DMS53 treated with DMSO at 0.1 percent for 48 hours (cell line): ENCODE results near the gene CYSTM1.
A peak's percentile ranks its signal among the peaks of the same experiment; 100 is the strongest.

Source experiments
- DNase-seq: peaks from one replicate; lab custom pipeline; 2025; ENCODE audit not compliant: unreplicated experiment; lab: John Stamatoyannopoulos, UW

CYSTM1 gene

DNA sequence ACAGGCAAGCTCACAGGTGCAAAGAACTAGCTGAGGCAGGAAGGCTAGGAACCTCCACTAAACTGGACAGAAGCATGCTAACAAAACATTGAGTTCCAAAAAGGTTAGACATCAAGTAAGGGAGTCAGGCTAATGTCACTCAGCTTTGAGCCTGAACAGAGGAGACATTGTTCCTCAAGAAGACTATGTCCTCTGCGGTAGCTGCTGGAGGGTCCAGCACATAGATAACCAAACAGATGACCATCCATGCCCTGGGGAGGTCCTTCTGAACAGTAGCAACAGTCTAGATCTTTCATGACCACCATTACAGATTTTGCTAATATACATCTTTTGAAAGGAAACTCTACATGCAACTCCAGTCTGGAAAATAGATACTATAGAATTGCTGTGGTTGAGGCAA is 57.7 kb downstream of the CYSTM1 start:
- DNase-seq, result no peak

DNA sequence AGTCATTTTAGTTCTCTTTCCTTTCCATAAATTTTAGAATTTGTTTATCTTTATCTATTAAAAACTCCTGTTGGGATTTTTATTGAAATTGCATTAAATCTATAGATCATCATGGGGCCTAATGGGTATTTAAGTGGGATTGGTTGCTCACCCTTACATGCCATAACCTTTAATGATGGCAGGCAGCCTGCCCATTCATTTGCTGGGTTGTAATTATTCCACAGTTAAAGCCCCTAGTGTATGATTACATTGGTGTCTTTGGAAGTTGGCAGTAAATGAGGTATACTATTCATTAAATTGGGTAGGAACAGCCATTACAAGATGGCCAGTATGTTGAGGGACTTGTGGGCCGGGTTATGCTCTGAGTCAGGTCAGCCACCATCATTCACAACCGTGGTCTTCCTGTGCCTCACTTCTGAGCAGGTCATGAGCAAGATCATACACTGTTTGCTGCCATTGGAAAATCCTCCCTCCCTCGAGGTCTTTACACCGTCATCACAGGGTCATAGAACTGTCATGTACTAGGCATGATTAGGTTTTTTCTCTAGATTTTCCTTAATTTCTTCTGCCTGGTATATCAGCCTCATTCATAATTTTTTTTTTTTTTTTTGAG is 59.5 kb downstream of the CYSTM1 start:
- no peak for DNase-seq

DNA sequence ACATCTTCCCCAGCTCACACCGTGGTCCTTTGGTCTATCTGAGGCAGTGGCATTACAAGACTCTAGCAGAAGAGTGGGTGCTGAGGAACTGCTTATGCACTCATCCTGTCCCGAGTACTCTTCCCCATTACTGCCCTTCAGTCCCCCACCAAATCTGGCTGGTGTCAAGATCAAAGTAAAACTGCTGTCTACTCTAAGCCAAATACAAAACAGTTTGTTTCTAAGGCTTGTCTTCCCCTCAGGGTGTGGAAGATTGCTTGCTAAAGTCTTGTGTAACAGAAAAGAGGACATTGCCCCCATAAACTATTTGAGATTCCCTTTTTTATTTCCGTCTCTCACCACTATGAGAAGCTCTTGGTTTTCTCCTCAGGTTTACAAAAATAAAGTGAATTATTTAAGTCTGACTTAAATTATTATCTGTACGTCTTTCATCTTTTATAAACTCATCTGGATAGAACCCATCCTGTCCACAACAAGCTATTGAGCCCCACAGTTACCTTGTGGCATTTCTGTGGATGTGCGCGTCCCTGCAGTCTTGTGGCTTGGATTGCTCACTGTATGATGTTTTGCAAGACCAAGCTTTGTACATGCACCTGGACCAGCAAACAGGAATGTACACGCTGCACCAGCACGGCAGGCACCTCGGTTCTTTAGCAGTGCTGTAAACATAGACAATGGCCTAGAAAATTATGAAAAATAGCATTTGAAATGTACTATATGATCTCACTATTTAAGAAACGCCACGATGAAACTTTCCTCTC is 61.0 kb downstream of the CYSTM1 start:
- DNase-seq, result no peak

DNA sequence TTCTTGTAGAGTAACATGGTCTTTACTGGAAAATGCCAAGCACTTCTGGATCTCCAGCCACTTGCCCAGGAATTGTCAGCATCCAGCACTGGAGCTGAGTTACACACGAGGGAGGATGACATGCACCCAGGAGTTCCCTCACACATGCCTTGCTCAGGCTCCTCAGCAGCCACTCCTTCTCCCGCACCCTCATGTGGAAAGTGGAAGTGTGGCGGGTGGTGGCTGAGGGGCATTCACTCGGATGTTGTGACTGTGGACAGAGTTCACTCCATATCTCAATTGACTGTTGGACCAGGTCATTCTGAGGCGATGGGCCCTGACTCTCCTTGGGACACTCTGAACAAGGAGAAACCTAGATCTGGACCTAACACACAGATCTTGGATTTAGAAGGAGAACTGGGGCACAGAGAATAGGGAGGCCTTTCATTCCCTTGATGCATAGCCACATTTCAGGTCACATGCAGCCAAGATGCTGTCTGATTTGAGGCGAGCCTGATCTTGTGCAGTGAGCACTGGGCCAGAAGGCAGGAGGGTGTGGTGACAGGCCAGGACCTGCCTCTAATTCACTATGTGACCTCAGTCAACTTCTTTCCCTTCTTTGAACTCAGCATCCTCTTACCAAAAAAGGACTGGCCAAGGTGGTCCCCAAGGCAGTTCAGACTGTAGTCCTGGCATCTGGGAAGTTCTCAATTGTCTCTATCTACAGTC is 62.1 kb downstream of the CYSTM1 start:
- DNase-seq, result no peak

DNA sequence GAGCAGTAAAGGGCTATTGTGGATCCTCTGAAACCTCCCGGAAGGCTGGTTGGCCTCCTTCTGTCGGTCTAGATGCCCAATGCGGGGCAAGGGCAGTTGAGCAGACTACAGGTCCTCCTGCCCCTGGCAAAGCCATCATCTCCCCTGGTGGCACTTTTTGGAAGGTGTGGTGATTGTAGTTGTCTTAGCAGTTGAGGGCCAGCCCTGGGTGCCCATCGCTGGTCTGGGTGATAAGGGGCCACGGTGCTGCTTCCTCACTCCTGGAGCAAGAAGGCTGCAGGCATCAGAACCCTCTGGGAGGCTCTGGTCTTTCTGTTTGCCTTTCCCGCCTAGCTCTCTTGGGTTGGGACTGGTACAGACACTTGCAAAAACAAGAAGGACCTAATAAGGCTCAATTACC is 63.8 kb downstream of the CYSTM1 start:
- no peak for DNase-seq

DNA sequence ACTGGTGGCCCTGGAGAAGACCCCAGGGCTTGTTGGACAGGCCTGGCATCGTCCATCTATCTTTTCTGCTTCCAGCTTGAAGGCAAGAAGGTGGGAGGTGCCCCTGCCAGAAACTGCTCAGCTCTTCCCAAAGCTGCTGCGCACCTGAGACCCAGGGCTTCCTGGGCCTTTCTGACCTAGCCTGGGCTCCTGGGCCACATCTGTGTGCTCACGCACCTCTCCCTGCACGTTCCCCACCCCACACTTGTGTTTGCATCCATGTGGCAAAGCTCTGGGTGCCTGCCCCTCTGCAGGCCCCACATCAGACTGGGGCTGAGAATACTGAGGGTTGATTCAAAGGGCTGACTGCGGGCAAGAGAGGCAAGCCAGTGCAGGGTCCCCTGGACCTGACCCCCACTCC is 64.5 kb downstream of the CYSTM1 start:
- DNase-seq, result no peak

DNA sequence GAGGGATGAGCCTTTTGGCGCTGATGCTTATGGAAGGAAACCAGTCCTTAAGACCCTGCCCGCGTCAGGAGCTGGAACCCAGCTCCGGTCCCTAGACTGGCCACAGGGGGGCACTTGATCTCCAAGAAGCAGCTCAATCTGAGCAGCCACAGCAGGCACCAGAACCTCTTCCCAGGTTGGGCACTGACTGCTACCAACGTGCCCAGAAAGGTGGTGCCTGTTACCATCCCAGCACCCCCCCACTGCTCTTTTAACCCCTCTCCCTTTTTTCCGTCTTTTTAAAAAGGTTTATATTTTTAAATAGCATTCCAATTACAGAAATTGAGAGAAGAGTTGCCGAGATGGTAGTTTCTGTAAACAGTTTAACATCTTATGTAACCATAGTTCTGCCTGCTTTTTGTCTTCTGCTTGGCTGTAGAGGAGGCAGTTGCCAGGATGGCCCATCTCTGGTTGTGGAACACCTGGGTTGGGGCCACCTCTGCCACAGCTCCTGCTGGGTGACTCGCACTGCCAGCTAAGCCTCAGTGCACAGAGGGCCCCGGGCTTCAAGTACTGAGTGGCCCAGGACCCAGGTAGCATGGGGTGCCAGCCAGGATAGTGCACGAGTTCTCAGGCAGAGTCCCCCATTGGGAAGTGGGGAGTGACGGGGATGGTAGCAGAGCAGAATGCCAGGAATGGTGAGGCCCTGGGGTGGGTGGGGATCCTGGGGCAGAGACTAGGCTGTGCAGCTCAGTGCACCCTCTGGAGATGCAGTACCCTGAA is 65.1 kb downstream of the CYSTM1 start:
- DNase-seq, result peak; percentile 22

DNA sequence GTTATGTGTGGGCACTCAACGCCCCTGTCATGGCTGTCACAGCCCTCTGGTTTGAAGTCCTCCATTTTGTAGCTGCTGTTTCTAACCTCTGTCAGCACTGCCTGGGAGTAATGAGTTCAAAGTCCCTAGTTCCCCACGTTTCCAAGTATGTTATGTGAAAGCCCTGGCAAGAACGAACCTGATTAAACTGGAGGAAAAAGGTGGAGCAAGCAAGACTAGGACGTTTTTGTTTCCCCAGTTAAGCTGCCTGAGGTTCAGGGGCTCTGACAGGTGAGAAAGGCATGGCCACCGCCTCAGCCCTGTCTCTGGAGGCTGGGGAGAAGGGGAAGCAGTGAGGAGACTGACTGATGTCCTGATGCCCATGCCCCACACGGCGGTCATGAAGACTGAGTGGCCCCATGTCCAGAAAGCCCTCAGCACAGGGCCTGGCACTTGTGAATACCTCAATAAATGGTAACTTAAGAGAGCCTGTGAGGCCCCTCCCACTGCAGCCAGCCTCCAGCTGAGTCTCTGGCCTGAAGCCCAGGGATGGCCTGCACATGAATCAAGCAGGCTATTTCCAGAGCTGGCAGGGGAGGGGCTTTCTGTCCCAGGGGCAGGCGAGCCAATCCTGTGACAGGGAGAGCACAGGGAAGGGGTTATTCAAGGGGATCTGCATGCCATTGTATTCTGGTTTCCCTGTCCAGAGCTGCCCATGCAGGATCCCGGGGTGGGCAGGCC is 66.2 kb downstream of the CYSTM1 start:
- DNase-seq, result no peak

DNA sequence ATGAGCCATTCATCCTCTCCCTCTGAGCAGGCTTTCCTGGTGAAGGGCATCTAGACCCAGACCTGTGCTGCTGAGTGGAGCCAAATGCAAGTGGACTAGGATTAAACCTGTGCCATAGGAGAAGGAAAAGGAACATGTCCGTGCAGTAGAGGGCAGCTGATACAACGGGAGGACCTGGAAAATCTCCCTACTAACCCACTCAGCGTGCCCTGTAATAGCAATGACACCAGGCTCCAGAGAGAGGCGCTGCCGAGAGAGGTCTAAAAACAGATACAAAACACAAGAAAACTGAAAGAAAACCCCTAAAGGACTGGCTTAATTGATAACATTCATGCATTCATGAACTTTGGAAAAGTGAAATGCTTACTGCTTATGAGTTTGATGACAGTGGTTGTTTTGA is 67.1 kb downstream of the CYSTM1 start:
- no peak for DNase-seq

DNA sequence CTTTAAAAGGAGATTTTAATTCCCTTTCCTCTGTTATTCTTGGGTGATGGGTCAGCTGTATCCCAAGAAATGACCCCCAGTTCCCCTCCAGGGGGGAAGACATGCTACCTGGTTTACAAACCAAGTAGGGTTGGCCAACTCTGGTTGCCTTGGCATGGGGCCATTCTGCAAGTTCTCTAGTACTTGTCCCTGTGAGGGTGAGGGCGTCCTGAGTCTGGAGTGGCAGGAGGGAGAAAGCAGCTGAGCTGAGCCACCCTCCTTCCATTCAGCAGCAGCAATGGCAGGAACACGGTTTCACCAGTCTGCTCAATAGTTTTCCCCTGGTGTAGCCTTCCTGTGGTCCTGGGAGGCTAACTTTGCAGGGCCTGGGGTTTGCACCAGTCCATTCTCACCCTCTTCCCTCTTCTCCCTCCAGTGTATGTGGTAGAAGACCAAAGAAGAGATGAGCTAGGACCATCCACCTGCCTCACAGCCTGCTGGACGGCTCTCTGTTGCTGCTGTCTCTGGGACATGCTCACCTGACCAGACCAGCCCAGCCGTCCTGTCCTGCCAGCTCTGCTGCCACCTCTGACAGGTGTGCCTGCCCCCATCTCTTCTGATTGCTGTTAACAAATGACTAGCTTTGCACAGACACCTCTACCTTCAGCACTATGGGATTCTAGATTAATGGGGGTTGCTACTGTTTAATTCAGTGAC is 68.0 kb downstream of the CYSTM1 start:
- DNase-seq, result peak; percentile 23

DNA sequence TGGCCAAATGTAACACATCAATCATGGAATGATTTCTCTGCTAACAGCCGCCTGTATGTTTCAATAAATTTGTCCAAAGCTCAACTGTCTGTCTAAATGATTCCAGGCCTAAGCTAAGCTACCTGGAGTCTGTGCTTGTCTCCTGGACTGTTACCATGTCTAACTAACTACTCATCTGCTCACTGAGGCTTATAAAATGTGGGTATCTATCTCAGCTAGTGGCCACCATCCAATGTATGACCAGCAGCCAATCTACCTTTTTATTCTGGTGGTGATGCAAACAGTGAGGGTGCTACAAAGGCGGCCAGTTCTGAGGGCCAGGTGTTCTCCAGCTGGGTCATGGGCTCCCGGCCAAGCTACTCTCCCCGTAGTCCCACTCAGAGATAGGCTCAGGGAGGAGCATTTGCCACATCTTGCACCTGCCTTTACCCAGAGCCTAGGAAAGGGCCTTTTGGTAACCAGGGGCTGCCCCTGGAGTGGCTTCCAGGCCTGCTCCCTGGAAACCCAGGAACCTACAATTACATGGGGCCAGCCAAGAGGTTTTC is 68.8 kb downstream of the CYSTM1 start:
- peak; percentile 89 for DNase-seq

DNA sequence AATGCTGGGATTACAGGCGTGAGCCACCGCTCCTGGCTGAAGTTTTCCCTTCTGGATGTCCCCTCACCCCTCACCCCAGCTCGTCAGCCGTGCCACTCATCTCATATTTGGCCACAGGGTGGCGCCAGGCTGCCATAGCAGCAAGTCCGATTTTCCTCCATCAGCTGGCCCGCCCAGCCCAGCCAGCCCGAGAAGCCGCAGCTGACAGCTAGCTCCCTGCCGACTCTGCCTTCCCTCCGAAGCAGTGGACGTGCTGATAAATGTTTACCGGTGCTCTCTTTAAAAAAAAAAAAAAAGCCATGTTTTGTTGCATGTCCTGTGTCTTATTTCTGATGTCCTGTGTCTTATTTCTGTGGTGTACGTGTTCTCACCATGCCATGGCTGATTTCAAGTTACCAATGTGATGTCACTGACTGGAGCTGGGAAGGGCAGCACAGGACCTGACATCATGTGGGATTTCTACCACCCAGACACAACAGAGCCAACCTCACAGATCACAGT is 69.6 kb downstream of the CYSTM1 start:
- peak; percentile 73 for DNase-seq

DNA sequence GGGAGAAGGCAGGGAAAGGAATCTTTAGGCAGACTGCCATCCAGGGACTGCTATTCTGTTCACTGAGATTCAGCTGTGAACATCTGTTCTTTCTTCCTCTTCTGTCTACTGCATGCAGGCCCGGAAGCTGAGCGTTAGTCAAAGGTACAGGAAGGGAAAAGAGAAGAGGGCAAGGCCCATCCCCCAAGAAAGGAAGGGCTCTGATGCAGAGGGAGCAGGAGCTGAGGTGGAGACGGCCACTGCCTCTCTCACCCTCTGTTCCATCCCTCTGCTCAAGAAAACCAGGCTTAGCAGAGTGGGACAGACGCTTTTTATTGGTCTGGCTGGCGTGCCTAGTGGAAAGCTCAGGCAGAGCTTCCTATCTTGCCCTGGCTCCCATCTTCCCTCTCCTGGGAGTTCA is 70.4 kb downstream of the CYSTM1 start:
- DNase-seq, result no peak

DNA sequence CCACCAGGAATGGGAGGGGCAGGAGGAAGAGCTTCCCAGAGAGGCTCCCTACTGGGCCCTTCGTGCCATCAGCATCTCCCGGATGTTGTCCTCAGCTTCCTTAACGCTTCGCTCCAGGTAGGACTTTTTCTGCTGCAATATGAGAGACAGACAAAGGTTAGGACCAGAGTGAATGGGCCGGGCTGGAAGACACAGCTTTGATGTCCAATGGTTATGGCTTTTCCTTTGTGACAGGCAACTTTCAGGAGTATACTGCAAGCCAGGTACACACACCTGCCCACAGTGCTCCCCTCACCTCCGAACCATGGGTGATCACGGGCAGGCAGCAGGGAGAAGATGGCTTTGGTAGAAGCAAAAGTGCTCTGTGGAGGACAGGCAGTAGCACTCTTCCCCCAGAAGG is 70.9 kb downstream of the CYSTM1 start:
- DNase-seq, result no peak

DNA sequence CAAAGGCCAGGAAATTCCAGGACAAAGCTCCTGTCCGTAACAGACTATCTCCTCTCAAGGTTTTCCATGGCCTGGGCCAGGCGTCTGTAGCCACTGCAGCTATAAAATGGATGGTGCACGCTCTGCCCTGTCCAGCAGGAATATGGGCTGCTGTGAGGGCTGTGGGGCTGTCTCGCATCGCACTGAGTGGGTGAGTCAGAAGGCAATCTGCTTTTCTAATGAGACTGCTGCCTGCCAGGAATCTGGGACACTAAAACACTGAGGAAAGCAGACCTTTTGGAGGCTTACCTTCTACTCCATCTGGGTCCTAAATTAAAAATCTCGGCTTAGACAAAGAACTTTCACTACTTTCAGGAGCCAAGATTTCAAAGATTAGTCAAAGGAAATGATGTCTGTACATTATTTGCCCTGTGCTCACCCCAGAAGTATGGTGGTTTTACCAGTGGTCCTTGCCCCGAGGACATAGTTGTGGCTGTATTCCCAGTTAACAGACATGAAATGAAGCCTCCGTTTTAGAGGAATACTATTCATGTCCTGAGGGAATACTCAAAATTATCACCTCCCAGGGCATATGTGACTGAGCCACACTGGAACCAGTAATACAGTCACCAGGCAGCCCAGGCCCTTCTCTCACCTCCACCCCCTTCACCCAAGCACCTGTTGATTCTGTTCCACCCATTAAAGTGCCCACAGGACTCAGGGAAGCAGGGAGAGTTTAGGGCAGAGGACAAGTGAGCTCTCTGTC is 71.6 kb downstream of the CYSTM1 start:
- DNase-seq, result no peak

DNA sequence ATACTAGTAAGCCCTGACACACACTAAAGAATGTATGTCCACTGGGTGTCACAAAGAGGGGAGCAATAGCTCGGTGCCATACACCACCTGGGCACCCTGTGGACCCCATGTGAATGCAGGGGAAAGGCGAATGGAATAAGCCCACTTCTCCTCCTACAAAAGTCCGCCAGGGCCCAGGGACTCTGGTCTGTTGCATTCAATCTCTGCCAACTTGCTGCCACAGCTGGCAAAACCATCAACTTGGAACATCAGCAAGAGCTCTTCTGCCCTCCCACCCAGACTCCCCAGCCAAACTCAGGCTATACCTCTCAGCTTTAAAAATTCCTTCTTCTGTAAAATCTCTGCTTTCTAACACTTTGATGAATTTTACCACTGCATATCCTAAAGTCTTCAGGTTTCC is 73.4 kb downstream of the CYSTM1 start:
- no peak for DNase-seq

DNA sequence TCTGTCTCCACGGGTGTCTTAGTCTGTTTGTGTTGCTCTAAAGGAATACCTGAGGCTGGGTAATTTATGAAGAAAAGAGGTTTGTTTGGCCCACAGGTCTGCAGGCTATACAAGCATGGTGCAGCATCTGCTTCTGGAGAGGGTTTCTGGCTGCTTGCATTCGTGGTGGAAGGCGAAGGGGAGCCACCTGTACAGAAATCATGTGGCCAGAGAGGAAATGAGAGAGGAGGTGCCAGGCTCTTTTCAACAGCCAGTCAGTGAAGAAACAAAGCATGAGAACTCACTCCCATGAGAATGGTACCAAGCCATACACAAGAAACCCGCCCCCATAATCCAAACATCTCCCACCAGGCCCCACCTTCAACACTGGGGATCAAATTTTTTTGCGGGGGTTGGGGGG is 74.5 kb downstream of the CYSTM1 start:
- no peak for DNase-seq

DNA sequence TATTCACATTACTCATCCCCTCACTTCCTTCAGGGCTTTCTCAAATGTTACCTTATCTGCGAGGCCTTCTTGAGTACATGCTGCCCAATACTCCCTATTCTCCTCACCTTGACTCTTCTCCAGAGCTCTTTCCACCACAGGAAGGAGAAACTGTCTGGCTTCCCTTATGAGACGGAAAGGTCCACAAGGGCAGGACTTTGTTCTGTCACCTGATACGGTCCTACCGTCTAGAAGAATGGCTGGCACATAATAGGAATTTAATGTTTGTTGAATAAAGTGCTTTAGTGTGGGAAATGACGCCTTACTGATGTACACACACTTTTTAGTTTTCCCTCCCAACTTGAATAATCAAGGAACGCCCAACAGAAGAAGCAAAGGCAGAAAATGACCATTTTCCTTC is 75.4 kb downstream of the CYSTM1 start:
- DNase-seq, result no peak

DNA sequence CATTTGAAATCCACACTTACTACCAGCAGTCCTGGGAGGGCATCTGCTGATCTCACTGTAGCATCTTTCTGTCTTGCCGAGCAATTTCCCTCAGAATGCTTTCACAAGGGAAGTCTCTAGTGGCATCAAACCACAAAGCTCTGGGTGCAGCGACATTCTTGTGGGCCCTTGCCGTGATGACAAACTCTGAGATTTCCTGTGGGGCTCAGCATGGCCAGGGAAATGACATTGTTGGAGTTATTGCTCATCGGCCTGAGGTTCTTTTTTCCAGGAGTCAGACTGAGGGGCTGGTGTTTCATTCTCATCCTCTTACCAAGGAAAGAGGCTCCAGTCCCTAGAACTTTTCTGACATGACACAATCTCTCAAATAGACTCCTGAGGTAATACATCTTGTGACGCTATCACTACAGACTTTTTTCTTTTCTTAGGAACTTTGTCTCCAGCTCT is 76.6 kb downstream of the CYSTM1 start:
- no peak for DNase-seq
